Lung (tissue), 12 donors: ENCODE measurements around the gene CILP2. TPM values are rescaled to one million over a fixed set of nuclear protein-coding genes. Genes with fewer than 3 reads are reported as not detected.

ENCODE experiments used
- ATAC-seq: fragments of 200-7000 bp; cut with Tn5 transposase; one replicate; pipeline ENCODE4 v1.9.1; 2020; ENCODE audit warnings: moderate number of reproducible peaks; ENCODE audit not compliant: insufficient read depth, low FRiP score
- DNase-seq, 3 donors: peaks; one replicate each; pipeline ENCODE4 v3.0.0-alpha.2; 2013 to 2017
- H3K27ac ChIP-seq, 2 donors: one replicate each; pipeline ENCODE4 v1.5.1; 2013; ENCODE audit warnings: mild to moderate bottlenecking in 2 of 2, moderate library complexity in 2 of 2, control low read depth in 1 of 2, inconsistent platforms in 1 of 2, low read depth in 1 of 2, low read length in 1 of 2
- H3K27me3 ChIP-seq, 3 donors: one replicate each; pipeline ENCODE4 v1.5.1; 2013; ENCODE audit warnings: low read length in 2 of 3; ENCODE audit not compliant: control insufficient read depth in 3 of 3, insufficient read depth in 3 of 3
- H3K36me3 ChIP-seq, 4 donors: one replicate each; pipeline ENCODE4 v1.5.1; 2013; ENCODE audit warnings: low read length in 4 of 4, mild to moderate bottlenecking in 1 of 4, moderate library complexity in 1 of 4; ENCODE audit not compliant: control insufficient read depth in 4 of 4, insufficient read depth in 4 of 4
- H3K4me1 ChIP-seq, 5 donors: one replicate each; pipeline ENCODE4 v1.5.1; 2013; ENCODE audit warnings: low read length in 5 of 5, mild to moderate bottlenecking in 2 of 5, moderate library complexity in 1 of 5; ENCODE audit not compliant: control insufficient read depth in 5 of 5, insufficient read depth in 5 of 5
- H3K4me3 ChIP-seq: one replicate; pipeline ENCODE4 v1.5.1; 2013; ENCODE audit warnings: mild to moderate bottlenecking, control low read depth, moderate library complexity
- H3K9ac ChIP-seq, 2 donors: one replicate each; pipeline ENCODE4 v1.5.1; 2013; ENCODE audit warnings: low read length in 2 of 2, control low read depth in 1 of 2; ENCODE audit not compliant: insufficient read depth in 1 of 2
- H3K9me3 ChIP-seq, 4 donors: one replicate each; pipeline ENCODE4 v1.5.1; 2013; ENCODE audit warnings: low read length in 3 of 4, mild to moderate bottlenecking in 1 of 4, moderate library complexity in 1 of 4; ENCODE audit not compliant: control insufficient read depth in 4 of 4, insufficient read depth in 3 of 4
- CTCF ChIP-seq: IDR thresholded peaks from 2 replicates; pipeline ENCODE4 v1.5.1; 2012; ENCODE audit warnings: mild to moderate bottlenecking; ENCODE audit errors: control extremely low read depth, extremely low read depth
- WGBS, 2 donors: extraction: QIAGEN DNeasy Blood & Tissue Kit; methylation state at CpG; one replicate each; pipeline ENCODE4 v1.1.7; 2013; 5-methylcytosine and 5-hydroxymethylcytosine counted together
- polyA plus RNA-seq, 2 donors: library from polyadenylated mRNA; stranded (reverse); fragments of 200-250 nt; gene quantifications; one replicate each; pipeline ENCODE4 v1.2.1, GENCODE V29; 2013
- total RNA-seq, 2 donors: library from RNA; depleted of rRNA in 1 of 2; stranded (reverse); fragments of >200 nt in 1 of 2; gene quantifications; one replicate each; pipeline ENCODE4 v1.2.1, GENCODE V29; 2014 to 2021
- donor health status: control.
- donor health status: control.
- donor health status: Bipolar disorder and iron deficiency.
- donor health status: healthy.
- donor health status: DM: yes; HTN: yes; CAD: no.

Gene CILP2
- total and polyA plus RNA-seq, 4 donors = 0.06 to 0.68 (median 0.38) TPM

- Histone ChIP-seq H3K27me3 (no peaks in the 10 kb centered on the region), H3K36me3 (peaks cover 0 to 25% (median 5%) of the 10 kb centered on the region in 4 donors), H3K4me1 (no peaks in the 10 kb centered on the region), H3K4me3 (no peak overlapping the region), H3K27ac (no peak overlapping the region), H3K9me3 (no peaks in the 10 kb centered on the region), H3K9ac (no peak overlapping the region)
- ATAC-seq (no peak), DNase-seq (no peak)
- TF ChIP-seq CTCF = no peak
- 92 to 94% methylated on average over 25 of the region's 25 CpGs for WGBS, 2 donors
Measured at GRCh38 chr19:19568802-19569756, 31.0 kb downstream of the CILP2 start.

GRCh38 chr19:19570571-19570970 is 32.5 kb downstream of the CILP2 start:
- no peak overlapping the region for H3K9ac ChIP-seq
- DNase-seq (no peak), ATAC-seq (no peak)
- no peak for TF ChIP-seq CTCF
- H3K9me3 ChIP-seq = no peaks in the 10 kb centered on the region
- no peaks in the 10 kb centered on the region for H3K4me1 ChIP-seq
- 82 to 91% methylated on average over 10 of the region's 10 CpGs for WGBS, 2 donors
- H3K4me3 ChIP-seq = no peak overlapping the region
- no peak overlapping the region for H3K27ac ChIP-seq
- H3K27me3 ChIP-seq = no peaks in the 10 kb centered on the region
- peaks cover 0 to 17% (median 5%) of the 10 kb centered on the region in 4 donors for H3K36me3 ChIP-seq

DNA sequence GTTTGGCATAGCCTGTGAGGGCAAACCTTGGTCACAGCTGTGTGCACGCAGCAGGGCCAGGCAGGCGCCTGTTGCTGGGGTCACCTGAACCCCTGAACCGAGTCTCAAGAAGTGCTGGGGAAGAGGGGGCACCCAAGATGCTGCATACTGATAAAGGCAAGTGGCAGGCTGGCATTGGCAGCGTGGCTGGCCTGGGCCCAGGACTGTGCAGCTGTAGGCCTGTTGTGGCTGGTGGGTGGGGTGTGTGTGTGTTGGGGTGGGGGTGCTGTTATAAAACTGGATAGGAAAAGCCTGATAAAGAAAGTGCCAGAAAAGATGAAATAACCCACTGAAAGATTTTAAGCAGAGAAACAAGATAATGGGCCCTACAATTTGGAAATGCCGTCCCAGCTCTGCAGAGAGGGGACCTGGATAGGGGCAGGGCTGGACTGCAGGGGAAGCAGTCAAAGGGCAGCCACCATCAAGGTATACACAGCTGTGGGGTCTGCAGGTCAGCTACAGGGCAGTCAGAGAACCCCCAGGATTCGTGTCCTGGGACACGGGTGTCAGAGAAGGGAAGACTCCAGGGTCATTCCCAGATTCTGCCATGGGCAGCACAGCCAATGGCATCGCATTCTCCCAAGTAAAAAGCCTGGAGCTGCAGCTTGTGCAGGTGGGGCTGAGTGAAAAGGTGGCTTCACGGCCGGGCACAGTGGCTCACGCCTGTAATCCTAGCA is 33.2 kb downstream of the CILP2 start:
- Histone ChIP-seq H3K27me3 (no peaks in the 10 kb centered on the region), H3K9ac (no peak overlapping the region), H3K9me3 (no peaks in the 10 kb centered on the region), H3K4me3 (no peak overlapping the region), H3K36me3 (peaks cover 0 to 17% (median 5%) of the 10 kb centered on the region in 4 donors), H3K27ac (no peak overlapping the region), H3K4me1 (no peaks in the 10 kb centered on the region)
- no peak for ATAC-seq
- no peak for DNase-seq
- 90 to 96% methylated on average over 11 of the region's 11 CpGs for WGBS, 2 donors
- no peak for TF ChIP-seq CTCF
